GM19395 (cell line): ENCODE results near the gene AOPEP.
"Not testable (repeated sequence)": the region's sequence is repeated elsewhere in the genome, so short reads cannot be mapped to it uniquely, and the experiment has no call there.

Experiments used
- ATAC-seq: cut with Tn5 transposase; IDR thresholded peaks from one replicate; pipeline ENCODE4 v1.9.1; 2021; ENCODE audit warnings: mild to moderate bottlenecking, moderate library complexity; ENCODE audit not compliant: unreplicated experiment

Gene AOPEP

DNA sequence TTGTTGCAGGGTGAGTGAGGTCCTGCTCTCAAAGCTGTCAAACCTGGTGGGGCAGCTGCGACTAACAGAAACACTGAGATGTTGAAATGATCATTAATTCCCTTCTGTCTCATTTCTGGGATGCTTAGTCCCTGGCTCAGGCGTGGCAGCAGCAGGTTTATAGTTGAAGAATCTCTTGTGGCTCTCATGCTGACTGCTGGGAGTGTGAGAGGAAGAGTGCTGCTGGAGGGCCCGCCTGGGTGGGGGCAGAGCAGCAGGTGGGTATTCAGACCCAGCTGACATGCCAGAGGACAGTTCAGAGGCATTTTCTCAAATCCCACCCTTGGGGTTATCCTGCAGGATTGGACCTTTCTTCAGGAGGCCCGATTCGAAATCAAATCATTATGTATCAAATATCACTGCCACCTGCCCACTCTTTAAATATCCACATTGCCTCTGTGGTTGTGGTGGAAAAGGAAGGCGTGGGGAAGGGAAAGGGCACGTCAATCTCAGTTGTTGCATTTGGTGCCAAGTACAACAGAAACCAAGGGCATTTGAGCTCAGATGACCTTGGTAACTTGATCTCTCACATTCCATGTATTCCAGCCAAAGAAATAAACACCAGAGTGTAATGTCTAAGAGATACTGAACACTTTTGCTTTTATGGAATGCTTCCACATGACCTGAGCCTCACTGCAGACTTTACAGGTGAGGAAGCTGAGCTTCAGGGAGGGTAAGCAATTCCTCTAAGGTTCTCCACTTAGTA lies 224.3 kb downstream of the AOPEP start:
- ATAC-seq, result no peak

DNA sequence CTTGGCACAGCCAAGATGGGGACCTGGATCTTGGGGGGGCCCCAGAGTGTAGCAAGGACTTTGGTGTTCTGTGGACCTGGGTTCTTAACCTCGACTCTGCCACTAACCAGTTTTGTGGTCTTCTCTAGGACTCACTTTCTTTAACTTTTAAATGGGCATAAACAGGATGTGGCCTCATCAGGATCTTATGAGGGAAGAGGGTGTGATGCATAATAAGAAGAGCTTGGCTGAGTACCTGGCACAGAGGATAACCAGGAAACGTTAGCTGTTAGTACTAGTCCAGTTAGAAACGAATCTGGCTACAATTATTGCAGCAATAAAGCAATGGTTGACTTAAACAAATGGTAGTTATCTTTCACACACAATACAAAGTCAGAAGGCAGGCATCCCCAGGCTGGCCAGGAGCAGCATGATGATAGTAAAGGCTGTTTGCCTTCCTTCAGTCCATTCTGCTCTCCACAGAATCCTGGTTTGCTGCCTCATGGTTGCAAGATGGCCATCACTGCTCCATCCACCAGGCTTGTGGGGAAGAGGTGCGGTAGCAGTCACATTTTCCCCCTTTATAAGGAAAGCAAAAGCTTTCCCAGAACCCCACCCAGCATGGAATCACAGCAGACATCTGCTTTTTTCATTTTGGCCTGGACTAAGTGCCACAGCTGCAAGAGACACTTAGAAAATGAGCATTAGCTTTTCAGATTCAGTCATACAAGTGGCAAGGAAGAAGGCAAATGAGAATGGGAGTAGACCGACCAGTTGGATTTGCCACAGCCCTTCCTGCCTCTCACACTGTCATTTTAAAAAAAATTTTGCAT lies 225.0 kb downstream of the AOPEP start:
- no peak for ATAC-seq

GRCh38 chr9:94952565-94953373 lies 226.3 kb downstream of the AOPEP start:
- ATAC-seq, result peak; percentile 97

DNA sequence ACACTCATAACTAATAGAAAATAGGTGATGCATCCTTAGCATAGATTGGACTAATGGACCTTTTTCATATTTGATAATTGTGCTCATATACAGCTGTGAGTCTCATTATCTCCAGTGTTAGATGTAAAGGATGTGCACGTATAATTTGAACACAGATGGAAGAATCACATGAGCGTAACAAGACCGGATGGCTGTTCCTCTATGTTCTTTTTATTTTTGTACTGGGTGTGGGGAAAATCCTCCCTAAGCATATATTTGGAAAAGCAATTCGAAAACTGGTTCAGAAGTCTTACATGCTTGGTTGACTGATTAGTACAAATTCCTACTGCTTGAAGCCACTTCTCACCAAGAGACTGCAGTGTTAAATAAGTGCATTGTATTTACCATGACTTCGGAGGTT lies 230.2 kb downstream of the AOPEP start:
- ATAC-seq, result no peak

DNA sequence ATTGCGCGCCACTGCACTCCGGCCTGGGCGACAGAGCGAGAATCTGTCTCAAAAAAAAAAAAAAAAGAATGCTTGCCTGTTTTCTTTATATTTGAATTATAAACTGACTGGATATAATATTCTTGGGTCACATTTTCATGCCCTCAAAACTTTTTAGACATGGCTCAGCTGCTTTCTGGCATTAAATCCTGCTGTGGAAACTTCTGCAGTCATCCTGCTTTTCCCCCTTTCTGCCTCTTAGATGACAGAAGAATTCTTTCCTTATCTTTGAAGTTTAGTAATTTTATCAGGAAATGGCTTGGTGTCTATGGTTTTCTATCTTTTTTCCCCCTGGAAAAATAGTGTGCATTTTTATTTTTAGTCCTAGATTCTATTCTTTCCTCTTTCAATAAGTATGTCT lies 234.5 kb downstream of the AOPEP start:
- no peak for ATAC-seq

- ATAC-seq, result no peak
These were observed 235.4 kb downstream of the AOPEP start for GRCh38 chr9:94961870-94962269.

- not testable (repeated sequence) for ATAC-seq
These were observed 239.1 kb downstream of the AOPEP start for GRCh38 chr9:94965631-94966030.

DNA sequence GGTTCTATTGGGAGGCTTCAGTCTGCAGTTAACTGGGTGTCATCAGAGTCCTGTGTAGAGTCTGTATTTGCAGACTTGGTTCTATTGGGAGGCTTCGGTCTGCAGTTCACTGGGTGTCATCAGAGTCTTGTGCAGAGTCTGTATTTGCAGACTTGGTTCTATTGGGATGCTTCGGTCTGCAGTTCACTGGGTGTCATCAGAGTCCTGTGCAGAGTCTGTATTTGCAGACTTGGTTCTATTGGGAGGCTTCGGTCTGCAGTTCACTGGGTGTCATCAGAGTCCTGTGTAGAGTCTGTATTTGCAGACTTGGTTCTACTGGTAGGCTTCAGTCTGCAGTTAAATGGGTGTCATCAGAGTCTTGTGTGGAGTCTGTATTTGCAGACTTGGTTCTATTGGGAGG lies 239.5 kb downstream of the AOPEP start:
- ATAC-seq, result not testable (repeated sequence)

- no peak for ATAC-seq
These were observed 241.0 kb downstream of the AOPEP start for GRCh38 chr9:94967482-94967881.

GRCh38 chr9:94971378-94972131 lies 245.1 kb downstream of the AOPEP start:
- no peak for ATAC-seq

- ATAC-seq, result no peak
These were observed 247.0 kb downstream of the AOPEP start for GRCh38 chr9:94973451-94973941.

DNA sequence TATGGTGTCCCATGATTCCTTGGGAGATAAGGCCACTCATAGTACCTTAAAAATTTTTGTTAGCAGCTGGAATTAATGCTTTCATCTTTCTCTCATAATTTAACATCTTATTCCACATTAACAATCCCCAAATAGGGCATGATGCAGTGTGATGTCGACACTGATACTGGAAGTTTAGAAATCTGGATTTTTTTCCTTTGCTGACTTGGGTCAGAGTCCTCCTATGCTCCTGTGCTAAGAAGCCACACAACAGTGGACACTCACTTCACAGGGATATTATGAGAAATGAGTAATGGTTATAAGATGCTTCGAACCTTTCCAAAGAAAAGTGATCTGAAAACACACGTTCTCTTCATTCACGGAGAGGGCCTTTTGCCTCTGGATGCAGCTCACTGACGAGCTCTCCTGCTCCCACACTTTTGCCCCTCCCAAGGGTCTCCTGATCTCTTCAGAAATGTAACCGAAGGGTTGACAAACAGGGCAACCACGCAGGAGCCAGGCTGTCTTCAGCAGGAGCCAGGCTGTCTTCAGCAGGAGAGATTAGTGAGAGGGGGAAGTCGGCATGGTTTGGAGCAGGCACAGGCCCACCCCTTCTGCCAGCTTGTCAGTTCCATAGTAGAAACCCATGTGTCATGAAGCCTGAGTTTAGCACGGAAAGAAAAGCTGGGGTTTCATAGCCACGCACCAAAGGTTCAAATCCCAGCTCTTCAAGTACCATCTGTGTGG lies 247.8 kb downstream of the AOPEP start:
- no peak for ATAC-seq

DNA sequence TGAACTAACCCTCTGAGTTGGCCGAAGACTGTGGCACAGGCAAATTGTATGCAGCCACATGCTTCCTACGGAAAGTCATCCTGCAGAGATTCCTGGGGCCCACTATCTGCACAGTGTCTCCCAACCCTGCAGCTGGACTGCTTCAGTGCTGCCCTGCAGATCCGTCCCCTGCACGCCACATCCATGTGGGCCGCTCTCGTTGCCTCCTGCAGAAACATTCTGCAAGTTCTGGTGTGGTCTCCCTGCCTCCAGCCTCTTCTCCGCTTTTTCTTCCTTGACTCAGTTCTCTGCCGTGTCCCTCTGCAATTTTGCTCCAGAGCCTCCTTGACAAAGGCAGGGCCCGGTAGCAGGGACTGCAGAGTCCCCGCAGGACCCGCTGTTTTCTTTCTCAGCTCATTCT lies 249.0 kb downstream of the AOPEP start:
- ATAC-seq, result no peak

GRCh38 chr9:94976077-94976476 lies 249.6 kb downstream of the AOPEP start:
- no peak for ATAC-seq

- ATAC-seq, result no peak
These were observed 250.9 kb downstream of the AOPEP start for GRCh38 chr9:94977416-94977815.

- no peak for ATAC-seq
These were observed 253.5 kb downstream of the AOPEP start for GRCh38 chr9:94979904-94980507.

DNA sequence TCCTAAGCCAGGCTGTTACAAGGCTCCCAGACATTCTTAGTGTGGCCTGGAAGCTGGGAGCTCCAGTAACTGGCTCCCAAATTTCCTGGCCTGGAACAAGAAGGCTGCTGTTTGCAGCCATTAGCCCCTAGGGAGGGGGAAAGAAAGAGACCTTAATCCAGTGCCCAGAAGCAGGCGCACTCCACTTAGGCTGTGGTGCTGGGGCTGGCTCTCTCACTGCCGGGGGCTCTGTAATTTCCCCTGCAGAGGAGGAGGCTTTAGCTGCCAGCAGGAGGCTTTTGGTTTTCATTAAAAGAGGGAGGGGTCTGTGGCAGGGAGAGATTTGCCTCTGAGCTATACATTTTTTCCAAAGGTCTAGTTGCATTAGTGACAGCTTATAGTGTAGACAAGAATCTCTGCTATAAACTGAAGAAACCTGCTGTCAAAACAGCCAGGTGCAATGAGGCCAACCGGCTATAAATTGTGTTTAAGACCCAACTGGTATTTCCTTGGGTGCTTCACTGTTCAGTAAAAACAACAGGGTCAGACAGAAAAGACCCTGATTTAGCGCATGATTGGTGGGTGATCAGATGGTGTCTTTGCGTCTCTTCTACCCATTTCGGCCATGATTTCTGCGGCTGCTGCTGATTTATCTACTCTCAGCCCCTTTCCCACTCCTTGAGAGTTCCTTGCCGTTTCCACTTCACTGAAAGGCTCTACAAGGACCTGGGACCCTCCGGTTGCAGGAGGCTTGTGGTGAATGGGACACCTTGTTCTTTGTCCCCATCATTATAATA lies 254.6 kb downstream of the AOPEP start:
- no peak for ATAC-seq

DNA sequence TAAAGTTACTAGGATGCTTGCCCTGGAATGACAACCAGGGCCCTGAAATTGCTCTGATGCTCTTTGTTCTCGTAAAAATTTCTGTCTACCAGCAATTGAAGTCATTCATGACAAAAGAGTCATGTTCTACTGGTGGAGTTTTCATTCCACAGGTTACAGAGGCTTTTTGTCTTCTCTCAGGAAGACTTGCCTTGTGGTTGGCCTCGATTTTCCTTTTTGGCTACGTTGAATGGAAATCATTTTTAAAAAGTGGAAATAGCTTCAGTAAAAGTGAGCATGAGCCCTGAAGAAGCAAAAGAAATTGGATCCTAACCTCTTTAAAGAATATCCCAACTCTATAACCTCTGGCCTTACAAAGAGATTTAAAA lies 255.2 kb downstream of the AOPEP start:
- no peak for ATAC-seq

DNA sequence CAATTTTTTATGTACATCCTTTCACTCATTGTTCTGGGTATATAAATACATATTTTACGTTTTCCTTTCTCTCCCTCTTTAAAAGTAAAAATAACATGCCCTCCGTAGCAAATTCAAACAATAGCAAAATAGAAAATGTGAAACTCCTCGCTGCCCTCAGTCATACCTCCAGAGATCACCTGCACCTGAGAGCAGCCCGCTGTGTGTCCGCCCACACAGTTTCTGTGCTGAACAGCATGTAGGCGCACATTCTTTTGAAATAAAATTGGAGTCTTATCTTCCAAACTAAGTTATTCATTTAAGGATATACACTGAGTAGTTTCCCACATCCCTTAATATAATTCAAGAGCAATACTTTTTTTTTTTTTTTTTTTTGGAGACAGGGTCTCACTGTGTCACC lies 255.7 kb downstream of the AOPEP start:
- no peak for ATAC-seq
